ENCODE measurements around the gene TTC38.

GRCh38 chr22:46293577-46294260, 25.9 kb downstream of the TTC38 start:
- TF ChIP-seq CTCF (IDR thresholded peaks at IDR 0.05) = no peak
- no peak for TF ChIP-seq POLR2A (IDR thresholded peaks at IDR 0.05; ENCODE audit: low read depth)
